Esophagus squamous epithelium (tissue), 4 donors: ENCODE results near the gene SLC52A3.

Experiments
- POLR2A ChIP-seq, 4 donors: fragments of 450-650 bp; IDR thresholded peaks; one replicate each; pipeline ENCODE4 v1.6.1; 2017; ENCODE audit warnings: antibody characterized with exemption in 4 of 4, mild to moderate bottlenecking in 4 of 4, moderate library complexity in 3 of 4
- TF ChIP-seq, protein P1 (sequence below), 6 experiments: fragments of 450-650 bp in 4 of 6; fragments of 200-600 bp in 2 of 6; sonication (generic) in 2 of 6; IDR thresholded peaks; one replicate each; pipeline ENCODE4 v1.5.1; 2016 to 2019; ENCODE audit warnings: antibody characterized with exemption in 6 of 6, mild to moderate bottlenecking in 4 of 6, moderate library complexity in 4 of 6

DNA sequence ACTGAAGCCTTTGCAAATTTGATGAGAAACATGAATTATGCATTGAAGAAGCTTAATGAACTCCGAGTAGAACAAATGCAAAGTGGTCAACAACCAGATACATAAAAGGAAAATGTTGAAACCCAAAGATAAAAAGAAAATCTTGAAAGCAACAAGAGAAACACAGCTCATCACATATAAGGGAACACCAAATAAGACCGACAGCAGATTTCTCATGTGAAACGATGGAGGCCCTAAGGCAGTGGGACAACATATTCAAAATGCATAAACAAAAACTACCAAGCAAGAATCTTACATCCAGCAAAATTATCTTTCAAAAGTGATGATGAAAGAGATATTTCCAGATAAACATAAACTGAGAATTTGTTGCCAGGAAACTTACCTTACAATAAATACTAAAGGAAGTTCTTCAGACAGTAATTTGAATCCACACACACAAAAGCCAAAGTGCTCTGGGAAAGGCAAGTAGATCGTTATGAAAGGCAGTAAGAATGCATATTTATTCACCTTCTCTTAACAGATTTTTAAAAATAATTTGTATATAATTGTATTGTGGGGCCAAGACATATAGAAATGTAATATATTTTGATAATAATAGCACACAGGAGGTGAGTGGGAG is 22.5 kb downstream of the SLC52A3 start:
- TF ChIP-seq, protein P1, sequence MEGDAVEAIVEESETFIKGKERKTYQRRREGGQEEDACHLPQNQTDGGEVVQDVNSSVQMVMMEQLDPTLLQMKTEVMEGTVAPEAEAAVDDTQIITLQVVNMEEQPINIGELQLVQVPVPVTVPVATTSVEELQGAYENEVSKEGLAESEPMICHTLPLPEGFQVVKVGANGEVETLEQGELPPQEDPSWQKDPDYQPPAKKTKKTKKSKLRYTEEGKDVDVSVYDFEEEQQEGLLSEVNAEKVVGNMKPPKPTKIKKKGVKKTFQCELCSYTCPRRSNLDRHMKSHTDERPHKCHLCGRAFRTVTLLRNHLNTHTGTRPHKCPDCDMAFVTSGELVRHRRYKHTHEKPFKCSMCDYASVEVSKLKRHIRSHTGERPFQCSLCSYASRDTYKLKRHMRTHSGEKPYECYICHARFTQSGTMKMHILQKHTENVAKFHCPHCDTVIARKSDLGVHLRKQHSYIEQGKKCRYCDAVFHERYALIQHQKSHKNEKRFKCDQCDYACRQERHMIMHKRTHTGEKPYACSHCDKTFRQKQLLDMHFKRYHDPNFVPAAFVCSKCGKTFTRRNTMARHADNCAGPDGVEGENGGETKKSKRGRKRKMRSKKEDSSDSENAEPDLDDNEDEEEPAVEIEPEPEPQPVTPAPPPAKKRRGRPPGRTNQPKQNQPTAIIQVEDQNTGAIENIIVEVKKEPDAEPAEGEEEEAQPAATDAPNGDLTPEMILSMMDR (IDR thresholded peaks at IDR 0.05), result no peak
- TF ChIP-seq POLR2A (IDR thresholded peaks at IDR 0.05), result no peak
